Measurements from ENCODE around the gene TP73.

DNA sequence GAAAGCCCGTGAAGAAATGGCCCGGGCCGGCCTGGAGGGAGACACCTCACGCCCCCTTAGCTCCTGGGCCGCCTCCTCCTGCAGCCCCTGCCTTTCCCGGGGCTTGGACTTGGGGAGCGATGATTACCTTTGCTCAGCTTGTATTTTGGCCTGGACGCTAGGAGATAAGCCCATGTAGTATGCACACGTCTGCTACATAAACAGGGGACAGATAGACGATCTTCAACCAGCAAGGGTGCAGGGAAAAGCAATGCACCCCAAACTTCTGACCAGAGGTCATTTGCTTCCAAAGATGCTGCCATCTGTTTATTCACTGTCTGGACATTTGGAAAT, 936 bp downstream of the TP73 start:
- TF ChIP-seq CTCF (IDR thresholded peaks at IDR 0.05; ENCODE audit: low read depth, low read length, poor library complexity, severe bottlenecking) (no peak), EZH2phosphoT487 (IDR thresholded peaks at IDR 0.05; ENCODE audit: borderline replicate concordance, low read length) (no peak)

Measured in DOHH2 (cell line).